Measurements from ENCODE around the gene KREMEN1. TPM values are rescaled to one million over a fixed set of nuclear protein-coding genes. Genes with fewer than 3 reads are reported as not detected.

KREMEN1 gene
- total RNA-seq, 1 experiment from 2014 or later, result 31.9 TPM

GRCh38 chr22:29116397-29117123 is 43.7 kb downstream of the KREMEN1 start:
- H3K79me2 ChIP-seq (ENCODE audit: insufficient read depth, low read length), result no peaks in the 10 kb centered on the region
- intact Hi-C loops (cut with micrococcal nuclease), result no loop called here
- no peaks in the 10 kb centered on the region for H3K4me1 ChIP-seq (ENCODE audit: control insufficient read depth in 1 of 2, insufficient read depth in 2 of 2, low read length in 2 of 2)
- H2AFZ ChIP-seq (ENCODE audit: low read depth, low read length, poor library complexity, severe bottlenecking), result no peak overlapping the region
- DNase-seq (ENCODE audit: low read depth, low spot score), result no peak
- H3K9me2 ChIP-seq (ENCODE audit: insufficient read depth), result no peaks in the 10 kb centered on the region
- ChIA-PET CTCF (no interaction called here), POLR2A (interaction anchor here (1.5 kb wide), 1 partner anchor 13 kb away, joined by 3 read pairs; no protein-coding TSS in a partner anchor), RAD21 (ENCODE audit: low non-redundant PET in 1 of 2, low total read pairs in 2 of 2, uncharacterized antibody in 2 of 2, unreplicated experiment in 2 of 2) (no interaction called here)
- no peak for TF ChIP-seq EZH2phosphoT487 (IDR thresholded peaks at IDR 0.05; ENCODE audit: borderline replicate concordance)
- no peak for TF ChIP-seq TCF7L2 (IDR thresholded peaks at IDR 0.05; ENCODE audit: borderline replicate concordance, extremely low read depth, insufficient read depth, insufficient read length)
- no peak for TF ChIP-seq ZFX (IDR thresholded peaks at IDR 0.05)
- no peak for TF ChIP-seq JUND (IDR thresholded peaks at IDR 0.05)
- no peak for ATAC-seq
- no TSS peak for BruUV-seq (replicated peaks)
- H3K4me2 ChIP-seq (ENCODE audit: low read length), result no peak overlapping the region
- no peak overlapping the region for H3K9ac ChIP-seq (ENCODE audit: low read length)
- no peak overlapping the region for H3K4me3 ChIP-seq (replicated peaks in 1 of 2; ENCODE audit: low read depth in 1 of 2, low read length in 2 of 2)
- no peaks in the 10 kb centered on the region for H4K20me1 ChIP-seq (ENCODE audit: insufficient read depth)
- no peaks in the 10 kb centered on the region for H3K27me3 ChIP-seq (ENCODE audit: insufficient read depth, low read length)
- H3K9me3 ChIP-seq (ENCODE audit: control insufficient read depth in 1 of 2, insufficient read depth in 1 of 2, low read depth in 1 of 2, low read length in 2 of 2), result no peaks in the 10 kb centered on the region; a peak in 1 of 4 replicates
- no peaks in the 10 kb centered on the region for H3K36me3 ChIP-seq (ENCODE audit: control insufficient read depth in 1 of 2, insufficient read depth in 2 of 2, low read length in 2 of 2)
- H3K27ac ChIP-seq (ENCODE audit: low read depth, low read length), result no peak overlapping the region

- no peak for DNase-seq (ENCODE audit: low read depth, low spot score)
- H3K79me2 ChIP-seq (ENCODE audit: insufficient read depth, low read length), result no peaks in the 10 kb centered on the region
- no peak overlapping the region for H3K4me3 ChIP-seq (replicated peaks in 1 of 2; ENCODE audit: low read depth in 1 of 2, low read length in 2 of 2)
- no peaks in the 10 kb centered on the region for H3K9me2 ChIP-seq (ENCODE audit: insufficient read depth)
- H4K20me1 ChIP-seq (ENCODE audit: insufficient read depth), result no peaks in the 10 kb centered on the region
- CTCF ChIA-PET, result no interaction called here
- H3K36me3 ChIP-seq (ENCODE audit: control insufficient read depth in 1 of 2, insufficient read depth in 2 of 2, low read length in 2 of 2), result no peaks in the 10 kb centered on the region
- RAD21 ChIA-PET (ENCODE audit: low non-redundant PET in 1 of 2, low total read pairs in 2 of 2, uncharacterized antibody in 2 of 2, unreplicated experiment in 2 of 2), result no interaction called here
- no peaks in the 10 kb centered on the region; a peak in 1 of 4 replicates for H3K9me3 ChIP-seq (ENCODE audit: control insufficient read depth in 1 of 2, insufficient read depth in 1 of 2, low read depth in 1 of 2, low read length in 2 of 2)
- POLR2A ChIA-PET, result no interaction called here
- H3K27me3 ChIP-seq (ENCODE audit: insufficient read depth, low read length), result no peaks in the 10 kb centered on the region
- H2AFZ ChIP-seq (ENCODE audit: low read depth, low read length, poor library complexity, severe bottlenecking), result no peak overlapping the region
- no peaks in the 10 kb centered on the region for H3K4me1 ChIP-seq (ENCODE audit: control insufficient read depth in 1 of 2, insufficient read depth in 2 of 2, low read length in 2 of 2)
- H3K27ac ChIP-seq (ENCODE audit: low read depth, low read length), result no peak overlapping the region
- ATAC-seq, result no peak
- intact Hi-C loops (cut with micrococcal nuclease), result no loop called here
- BruUV-seq (replicated peaks), result no TSS peak
- TF ChIP-seq ZBTB33 (IDR thresholded peaks at IDR 0.05; ENCODE audit: extremely low read depth, insufficient replicate concordance, low read length), result no peak
- TF ChIP-seq ZNF274 (IDR thresholded peaks at IDR 0.05; ENCODE audit: low read depth, low read length), result no peak
- no peak for TF ChIP-seq EZH2 (IDR thresholded peaks at IDR 0.05)
- TF ChIP-seq ATF3 (IDR thresholded peaks at IDR 0.05), result no peak
- no peak for TF ChIP-seq FOSL1 (IDR thresholded peaks at IDR 0.05; ENCODE audit: low read depth)
- no peak for TF ChIP-seq SIN3A (IDR thresholded peaks at IDR 0.05; ENCODE audit: low read depth)
- TF ChIP-seq POLR2AphosphoS5 (IDR thresholded peaks at IDR 0.05; ENCODE audit: low read depth, low read length), result no peak
- no peak for TF ChIP-seq TCF7L2 (IDR thresholded peaks at IDR 0.05; ENCODE audit: borderline replicate concordance, extremely low read depth, insufficient read depth, insufficient read length)
- no peak for TF ChIP-seq CEBPB (IDR thresholded peaks at IDR 0.05; ENCODE audit: low read depth)
- no peak for TF ChIP-seq CBX3 (IDR thresholded peaks at IDR 0.05; ENCODE audit: low read depth)
- no peak for TF ChIP-seq ELF1 (IDR thresholded peaks at IDR 0.05; ENCODE audit: borderline replicate concordance, low read depth)
- no peak overlapping the region for H3K4me2 ChIP-seq (ENCODE audit: low read length)
- no peak overlapping the region for H3K9ac ChIP-seq (ENCODE audit: low read length)
Observed at GRCh38 chr22:29117799-29118477, 45.1 kb downstream of the KREMEN1 start.
